SU-DHL-6 (cell line): Measurements from ENCODE around the gene LAMB4.

Source experiments
- CTCF ChIP-seq: fragments of 200-600 bp; sonication (generic); IDR thresholded peaks from one replicate; pipeline ENCODE4 v1.5.1; 2017; ENCODE audit warnings: antibody characterized with exemption, mild to moderate bottlenecking, low read length, moderate library complexity; ENCODE audit not compliant: insufficient read depth, poor library complexity, severe bottlenecking
- EZH2phosphoT487 ChIP-seq: fragments of 200-600 bp; sonication (generic), shearing (Covaris generic); conservative IDR thresholded peaks from 2 replicates; pipeline ENCODE4 v1.6.1; 2018; ENCODE audit warnings: mild to moderate bottlenecking, antibody characterized with exemption, low read length, moderate library complexity, mixed read lengths

- TF ChIP-seq CTCF (no peak), EZH2phosphoT487 (no peak)
Measured at GRCh38 chr7:107973861-107974260, 156.3 kb downstream of the LAMB4 start.
